ENCODE results near the gene ULBP1.
"Not testable (repeated sequence)": the region's sequence is repeated elsewhere in the genome, so short reads cannot be mapped to it uniquely, and the experiment has no call there.

ULBP1 gene

GRCh38 chr6:149925974-149926777 lies 37.6 kb upstream of the ULBP1 start:
- TF ChIP-seq, protein P1, sequence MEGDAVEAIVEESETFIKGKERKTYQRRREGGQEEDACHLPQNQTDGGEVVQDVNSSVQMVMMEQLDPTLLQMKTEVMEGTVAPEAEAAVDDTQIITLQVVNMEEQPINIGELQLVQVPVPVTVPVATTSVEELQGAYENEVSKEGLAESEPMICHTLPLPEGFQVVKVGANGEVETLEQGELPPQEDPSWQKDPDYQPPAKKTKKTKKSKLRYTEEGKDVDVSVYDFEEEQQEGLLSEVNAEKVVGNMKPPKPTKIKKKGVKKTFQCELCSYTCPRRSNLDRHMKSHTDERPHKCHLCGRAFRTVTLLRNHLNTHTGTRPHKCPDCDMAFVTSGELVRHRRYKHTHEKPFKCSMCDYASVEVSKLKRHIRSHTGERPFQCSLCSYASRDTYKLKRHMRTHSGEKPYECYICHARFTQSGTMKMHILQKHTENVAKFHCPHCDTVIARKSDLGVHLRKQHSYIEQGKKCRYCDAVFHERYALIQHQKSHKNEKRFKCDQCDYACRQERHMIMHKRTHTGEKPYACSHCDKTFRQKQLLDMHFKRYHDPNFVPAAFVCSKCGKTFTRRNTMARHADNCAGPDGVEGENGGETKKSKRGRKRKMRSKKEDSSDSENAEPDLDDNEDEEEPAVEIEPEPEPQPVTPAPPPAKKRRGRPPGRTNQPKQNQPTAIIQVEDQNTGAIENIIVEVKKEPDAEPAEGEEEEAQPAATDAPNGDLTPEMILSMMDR (IDR thresholded peaks at IDR 0.05; ENCODE audit: low read depth, low read length, missing control alignments), result peak; percentile 80
- no peak for DNase-seq (ENCODE audit: low read depth)
- H3K4me3 ChIP-seq (ENCODE audit: low read depth, low read length), result no peak overlapping the region

DNA sequence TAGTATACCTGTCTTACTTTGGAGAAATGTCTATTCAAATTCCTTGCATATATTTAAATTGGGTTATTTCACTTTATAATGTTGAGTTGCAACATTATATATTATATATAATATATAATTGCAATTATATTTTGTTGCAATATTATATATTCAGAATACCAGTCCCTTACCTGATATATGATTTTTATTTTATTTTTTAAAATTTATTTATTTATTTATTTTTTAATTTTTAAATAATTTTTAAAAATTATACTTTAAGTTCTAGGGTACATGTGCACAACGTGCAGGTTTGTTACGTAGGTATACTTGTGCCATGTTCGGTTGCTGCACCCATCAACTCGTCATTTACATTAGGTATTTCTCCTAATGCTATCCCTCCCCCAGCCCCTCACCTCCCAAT lies 36.7 kb upstream of the ULBP1 start:
- DNase-seq (ENCODE audit: low read depth); H3K4me3 ChIP-seq (ENCODE audit: low read depth, low read length): not testable (repeated sequence)

DNA sequence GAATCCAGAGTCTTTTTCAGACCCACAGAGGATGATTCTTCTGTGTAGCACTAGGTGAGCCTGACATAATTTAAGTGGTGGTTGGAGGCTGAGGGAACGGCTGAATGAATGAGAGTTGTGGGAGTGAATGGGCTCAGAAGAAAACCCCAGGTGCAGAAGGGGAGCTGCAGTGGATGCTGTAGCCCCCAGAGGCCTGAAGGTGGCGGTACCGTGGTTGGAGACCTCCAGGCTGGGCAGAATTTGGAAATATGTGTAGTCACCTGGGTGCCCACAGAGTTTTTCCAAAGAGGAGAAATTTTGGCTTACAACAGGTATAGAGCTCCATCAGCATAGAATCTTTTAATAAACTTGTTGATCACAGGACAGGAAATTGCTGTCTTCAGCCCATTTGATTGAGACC lies 34.3 kb upstream of the ULBP1 start:
- no peak for DNase-seq (ENCODE audit: low read depth)
- no peak overlapping the region for H3K4me3 ChIP-seq (ENCODE audit: low read depth, low read length)
- TF ChIP-seq, protein P1 (IDR thresholded peaks at IDR 0.05; ENCODE audit: low read depth, low read length, missing control alignments), result peak; percentile 59

DNA sequence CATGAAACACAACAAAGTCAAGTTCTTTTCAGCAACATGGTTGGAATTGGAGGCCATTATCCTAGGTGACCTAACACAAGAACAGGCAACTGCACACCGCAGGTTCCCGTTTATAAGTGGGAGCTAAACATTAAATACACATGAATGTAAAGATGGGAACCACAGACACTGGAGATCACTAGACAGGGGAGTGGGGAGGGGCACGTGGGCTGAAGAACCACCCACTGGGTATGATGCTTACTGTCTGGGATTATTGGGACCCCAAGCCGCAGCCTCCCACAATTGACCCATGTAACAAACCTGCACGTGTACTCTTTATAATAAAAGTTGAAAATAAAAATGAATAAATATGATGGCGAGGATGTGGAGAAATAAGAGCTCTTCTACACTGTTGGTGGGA lies 32.2 kb upstream of the ULBP1 start:
- DNase-seq (ENCODE audit: low read depth), result no peak
- H3K4me3 ChIP-seq (ENCODE audit: low read depth, low read length), result no peak overlapping the region
- TF ChIP-seq, protein P1 (IDR thresholded peaks at IDR 0.05; ENCODE audit: low read depth, low read length, missing control alignments), result no peak

DNA sequence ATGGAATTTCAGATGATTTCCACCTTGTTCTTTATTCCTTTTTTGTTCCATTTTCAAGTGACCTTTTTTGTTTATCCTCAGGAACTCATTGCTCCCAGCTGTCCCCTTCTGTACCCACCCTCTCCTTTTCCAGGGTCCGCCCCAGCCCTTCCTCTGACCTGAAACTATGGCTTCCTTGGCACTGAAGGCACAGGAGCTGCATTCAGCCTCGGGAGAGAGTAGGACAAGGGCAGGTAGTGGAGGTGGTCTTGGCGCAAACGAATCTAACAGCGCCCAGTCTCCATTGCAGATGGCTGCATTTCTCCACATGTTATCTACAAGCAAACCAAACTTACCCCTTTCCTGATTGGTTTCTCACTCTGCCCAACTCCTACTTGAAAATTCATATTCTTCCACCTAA lies 30.7 kb upstream of the ULBP1 start:
- no peak overlapping the region for H3K4me3 ChIP-seq (ENCODE audit: low read depth, low read length)
- TF ChIP-seq, protein P1 (IDR thresholded peaks at IDR 0.05; ENCODE audit: low read depth, low read length, missing control alignments), result no peak
- DNase-seq (ENCODE audit: low read depth), result no peak

DNA sequence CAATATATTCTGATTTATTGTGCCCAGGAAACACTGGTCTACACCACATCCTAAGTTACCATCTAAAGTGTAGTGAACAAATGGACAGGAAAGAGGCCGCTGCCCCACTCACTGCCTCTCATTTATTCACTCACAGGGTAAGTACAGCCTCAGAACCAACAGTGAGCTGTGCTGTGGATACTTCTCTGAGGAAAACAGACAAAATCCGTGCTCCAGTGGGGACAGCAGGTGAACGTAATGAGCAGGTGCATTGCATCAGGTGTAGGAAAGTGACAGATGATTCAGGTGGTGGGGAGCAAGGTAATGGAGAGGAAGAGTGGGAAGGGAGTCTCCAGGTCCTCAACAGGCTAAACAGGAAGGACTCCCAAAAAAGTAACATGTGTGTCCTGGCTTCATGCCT lies 30.3 kb upstream of the ULBP1 start:
- no peak overlapping the region for H3K4me3 ChIP-seq (ENCODE audit: low read depth, low read length)
- DNase-seq (ENCODE audit: low read depth), result no peak
- TF ChIP-seq, protein P1 (IDR thresholded peaks at IDR 0.05; ENCODE audit: low read depth, low read length, missing control alignments), result no peak

DNA sequence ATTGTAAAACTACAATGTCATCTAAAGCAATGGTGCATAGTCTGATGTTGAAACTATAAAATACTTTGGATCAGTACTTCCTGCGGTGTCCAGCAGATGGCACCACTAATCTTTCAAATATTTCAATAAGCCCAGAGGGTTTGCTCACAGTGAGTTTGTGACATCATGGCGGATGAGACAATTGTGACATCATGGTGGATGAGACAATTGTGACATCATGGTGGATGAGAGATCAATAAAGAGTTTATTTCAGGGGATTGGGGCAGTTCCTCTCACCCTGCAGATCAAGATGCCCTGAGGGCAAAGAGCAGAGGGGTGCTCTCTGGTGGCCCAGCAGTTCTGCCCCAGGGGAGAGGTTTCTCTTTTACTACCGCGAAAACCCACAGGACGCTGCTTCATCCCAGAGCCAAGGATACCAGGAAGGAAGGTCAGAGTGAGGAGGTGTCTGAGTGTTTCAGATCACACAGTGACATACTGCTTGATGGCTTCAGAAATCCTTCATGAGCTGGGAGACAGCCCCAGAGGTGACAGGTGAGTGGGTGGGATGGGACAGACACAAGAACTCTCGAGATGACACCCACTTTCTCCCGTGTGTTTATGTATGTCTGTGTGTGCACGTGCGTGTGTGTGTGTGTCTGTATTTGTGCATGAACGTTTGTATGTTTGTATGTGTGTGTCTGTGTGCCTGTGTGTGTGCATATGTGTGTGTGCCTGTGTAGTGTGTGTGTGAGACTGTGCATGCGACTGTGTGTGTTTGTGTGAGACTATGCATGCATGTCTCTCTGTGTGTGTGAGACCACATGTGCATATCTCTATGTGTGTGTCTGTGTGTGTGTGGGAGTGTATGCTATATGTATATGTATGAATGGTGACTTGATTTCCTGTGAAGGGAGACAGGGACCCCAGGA lies 29.2 kb upstream of the ULBP1 start:
- TF ChIP-seq, protein P1 (IDR thresholded peaks at IDR 0.05; ENCODE audit: low read depth, low read length, missing control alignments), result peak; percentile 68
- peak; percentile 26 for DNase-seq (ENCODE audit: low read depth)
- no peak overlapping the region for H3K4me3 ChIP-seq (ENCODE audit: low read depth, low read length)
